ENCODE results near the gene HSBP1L1.

HSBP1L1 gene

GRCh38 chr18:79922971-79923411, 41.5 kb upstream of the HSBP1L1 start:
- peaks cover 0 to 13% of the 10 kb centered on the region in 2 donors for H3K4me1 ChIP-seq (ENCODE audit: control insufficient read depth in 1 of 2, insufficient read depth in 2 of 2, low read length in 2 of 2)

GRCh38 chr18:79923896-79924585, 40.4 kb upstream of the HSBP1L1 start:
- H3K27ac ChIP-seq (ENCODE audit: low read length) = no peak overlapping the region
- peaks cover 9 to 40% of the 10 kb centered on the region in 2 donors for H3K36me3 ChIP-seq (ENCODE audit: control insufficient read depth in 1 of 2, insufficient read depth in 2 of 2, low read length in 2 of 2)

More at GRCh38 chr18:79922971-79923411, 41.5 kb upstream of the HSBP1L1 start:
- no peaks in the 10 kb centered on the region for H3K27me3 ChIP-seq (ENCODE audit: low read depth, low read length)
- no peak overlapping the region for H3K4me3 ChIP-seq (ENCODE audit: low read depth in 1 of 2, low read length in 2 of 2)
- peaks cover 5 to 40% of the 10 kb centered on the region in 2 donors for H3K36me3 ChIP-seq (ENCODE audit: control insufficient read depth in 1 of 2, insufficient read depth in 2 of 2, low read length in 2 of 2)
- H3K9me3 ChIP-seq (ENCODE audit: control insufficient read depth in 1 of 2, low read length in 2 of 2) = no peaks in the 10 kb centered on the region
- no peak overlapping the region for H3K27ac ChIP-seq (ENCODE audit: low read length)

GRCh38 chr18:79924814-79925731, 39.4 kb upstream of the HSBP1L1 start:
- no peaks in the 10 kb centered on the region for H3K27me3 ChIP-seq (ENCODE audit: low read depth, low read length)
- peaks cover 16 to 48% of the 10 kb centered on the region in 2 donors for H3K36me3 ChIP-seq (ENCODE audit: control insufficient read depth in 1 of 2, insufficient read depth in 2 of 2, low read length in 2 of 2)
- peaks cover 14 to 15% of the 10 kb centered on the region in 2 donors for H3K9me3 ChIP-seq (ENCODE audit: control insufficient read depth in 1 of 2, low read length in 2 of 2)
- no peak overlapping the region for H3K4me3 ChIP-seq (ENCODE audit: low read depth in 1 of 2, low read length in 2 of 2)
- H3K4me1 ChIP-seq (ENCODE audit: control insufficient read depth in 1 of 2, insufficient read depth in 2 of 2, low read length in 2 of 2) = peaks cover 0 to 13% of the 10 kb centered on the region in 2 donors
- H3K27ac ChIP-seq (ENCODE audit: low read length) = no peak overlapping the region

More at GRCh38 chr18:79923896-79924585, 40.4 kb upstream of the HSBP1L1 start:
- Histone ChIP-seq H3K9me3 (ENCODE audit: control insufficient read depth in 1 of 2, low read length in 2 of 2) (peaks cover 4 to 5% of the 10 kb centered on the region in 2 donors), H3K4me1 (ENCODE audit: control insufficient read depth in 1 of 2, insufficient read depth in 2 of 2, low read length in 2 of 2) (peaks cover 0 to 13% of the 10 kb centered on the region in 2 donors), H3K4me3 (ENCODE audit: low read depth in 1 of 2, low read length in 2 of 2) (no peak overlapping the region), H3K27me3 (ENCODE audit: low read depth, low read length) (no peaks in the 10 kb centered on the region)

- H3K27ac ChIP-seq (ENCODE audit: low read length) = no peak overlapping the region
- no peaks in the 10 kb centered on the region for H3K27me3 ChIP-seq (ENCODE audit: low read depth, low read length)
- H3K4me1 ChIP-seq (ENCODE audit: control insufficient read depth in 1 of 2, insufficient read depth in 2 of 2, low read length in 2 of 2) = peaks cover 0 to 13% of the 10 kb centered on the region in 2 donors
- H3K9me3 ChIP-seq (ENCODE audit: control insufficient read depth in 1 of 2, low read length in 2 of 2) = peaks cover 15 to 22% of the 10 kb centered on the region in 2 donors
- no peak overlapping the region for H3K4me3 ChIP-seq (ENCODE audit: low read depth in 1 of 2, low read length in 2 of 2)
- peaks cover 16 to 48% of the 10 kb centered on the region in 2 donors for H3K36me3 ChIP-seq (ENCODE audit: control insufficient read depth in 1 of 2, insufficient read depth in 2 of 2, low read length in 2 of 2)
Observed at GRCh38 chr18:79926306-79926705, 38.1 kb upstream of the HSBP1L1 start.

- H3K27ac ChIP-seq (ENCODE audit: low read length) = no peak overlapping the region
- no peak overlapping the region for H3K4me3 ChIP-seq (ENCODE audit: low read depth in 1 of 2, low read length in 2 of 2)
- H3K27me3 ChIP-seq (ENCODE audit: low read depth, low read length) = no peaks in the 10 kb centered on the region
- H3K36me3 ChIP-seq (ENCODE audit: control insufficient read depth in 1 of 2, insufficient read depth in 2 of 2, low read length in 2 of 2) = peaks cover 16 to 51% of the 10 kb centered on the region in 2 donors
- peaks cover 15 to 24% of the 10 kb centered on the region in 2 donors for H3K9me3 ChIP-seq (ENCODE audit: control insufficient read depth in 1 of 2, low read length in 2 of 2)
- H3K4me1 ChIP-seq (ENCODE audit: control insufficient read depth in 1 of 2, insufficient read depth in 2 of 2, low read length in 2 of 2) = peaks cover 0 to 13% of the 10 kb centered on the region in 2 donors
Observed at GRCh38 chr18:79926715-79927606, 37.5 kb upstream of the HSBP1L1 start.

- H3K4me3 ChIP-seq (ENCODE audit: low read depth in 1 of 2, low read length in 2 of 2) = no peak overlapping the region
- H3K4me1 ChIP-seq (ENCODE audit: control insufficient read depth in 1 of 2, insufficient read depth in 2 of 2, low read length in 2 of 2) = peaks cover 0 to 13% of the 10 kb centered on the region in 2 donors
- no peaks in the 10 kb centered on the region for H3K27me3 ChIP-seq (ENCODE audit: low read depth, low read length)
- H3K9me3 ChIP-seq (ENCODE audit: control insufficient read depth in 1 of 2, low read length in 2 of 2) = peaks cover 18 to 29% of the 10 kb centered on the region in 2 donors
- H3K27ac ChIP-seq (ENCODE audit: low read length) = no peak overlapping the region
- H3K36me3 ChIP-seq (ENCODE audit: control insufficient read depth in 1 of 2, insufficient read depth in 2 of 2, low read length in 2 of 2) = peaks cover 16 to 56% of the 10 kb centered on the region in 2 donors
Observed at GRCh38 chr18:79927607-79928562, 36.6 kb upstream of the HSBP1L1 start.

GRCh38 chr18:79928563-79928960, 35.9 kb upstream of the HSBP1L1 start:
- H3K36me3 ChIP-seq (ENCODE audit: control insufficient read depth in 1 of 2, insufficient read depth in 2 of 2, low read length in 2 of 2) = peaks cover 16 to 59% of the 10 kb centered on the region in 2 donors
- peaks cover 22 to 33% of the 10 kb centered on the region in 2 donors for H3K9me3 ChIP-seq (ENCODE audit: control insufficient read depth in 1 of 2, low read length in 2 of 2)
- H3K27me3 ChIP-seq (ENCODE audit: low read depth, low read length) = no peaks in the 10 kb centered on the region
- H3K4me3 ChIP-seq (ENCODE audit: low read depth in 1 of 2, low read length in 2 of 2) = peak overlapping the region in 1 of 2 donors; percentile 38
- peaks cover 0 to 13% of the 10 kb centered on the region in 2 donors for H3K4me1 ChIP-seq (ENCODE audit: control insufficient read depth in 1 of 2, insufficient read depth in 2 of 2, low read length in 2 of 2)
- H3K27ac ChIP-seq (ENCODE audit: low read length) = no peak overlapping the region

- Histone ChIP-seq H3K9me3 (ENCODE audit: control insufficient read depth in 1 of 2, low read length in 2 of 2) (peaks cover 25 to 33% of the 10 kb centered on the region in 2 donors), H3K4me3 (ENCODE audit: low read depth in 1 of 2, low read length in 2 of 2) (peak overlapping the region in 1 of 2 donors; percentile 19), H3K4me1 (ENCODE audit: control insufficient read depth in 1 of 2, insufficient read depth in 2 of 2, low read length in 2 of 2) (peaks cover 0 to 5% of the 10 kb centered on the region in 2 donors), H3K27ac (ENCODE audit: low read length) (no peak overlapping the region), H3K27me3 (ENCODE audit: low read depth, low read length) (no peaks in the 10 kb centered on the region), H3K36me3 (ENCODE audit: control insufficient read depth in 1 of 2, insufficient read depth in 2 of 2, low read length in 2 of 2) (peaks cover 16 to 57% of the 10 kb centered on the region in 2 donors)
Observed at GRCh38 chr18:79930020-79930642, 34.3 kb upstream of the HSBP1L1 start.

- Histone ChIP-seq H3K4me1 (ENCODE audit: control insufficient read depth in 1 of 2, insufficient read depth in 2 of 2, low read length in 2 of 2) (no peaks in the 10 kb centered on the region), H3K27me3 (ENCODE audit: low read depth, low read length) (no peaks in the 10 kb centered on the region), H3K36me3 (ENCODE audit: control insufficient read depth in 1 of 2, insufficient read depth in 2 of 2, low read length in 2 of 2) (peaks cover 18 to 59% of the 10 kb centered on the region in 2 donors), H3K27ac (ENCODE audit: low read length) (no peak overlapping the region), H3K4me3 (ENCODE audit: low read depth in 1 of 2, low read length in 2 of 2) (no peak overlapping the region), H3K9me3 (ENCODE audit: control insufficient read depth in 1 of 2, low read length in 2 of 2) (peaks cover 25 to 33% of the 10 kb centered on the region in 2 donors)
Observed at GRCh38 chr18:79931475-79931874, 33.0 kb upstream of the HSBP1L1 start.
